ENCODE measurements around the gene LRRC40. TPM values are rescaled to one million over a fixed set of nuclear protein-coding genes. Genes with fewer than 3 reads are reported as not detected.

Gene LRRC40
- total RNA-seq = 10 to 100 TPM; 12.7 to 12.9 TPM
- 1 to 10 TPM; 4.6 to 7.4 (median 5.0) TPM for polyA plus RNA-seq
- 16.7 to 43.0 (median 34.0) reads per million in 6 experiments for total RNA-seq

DNA sequence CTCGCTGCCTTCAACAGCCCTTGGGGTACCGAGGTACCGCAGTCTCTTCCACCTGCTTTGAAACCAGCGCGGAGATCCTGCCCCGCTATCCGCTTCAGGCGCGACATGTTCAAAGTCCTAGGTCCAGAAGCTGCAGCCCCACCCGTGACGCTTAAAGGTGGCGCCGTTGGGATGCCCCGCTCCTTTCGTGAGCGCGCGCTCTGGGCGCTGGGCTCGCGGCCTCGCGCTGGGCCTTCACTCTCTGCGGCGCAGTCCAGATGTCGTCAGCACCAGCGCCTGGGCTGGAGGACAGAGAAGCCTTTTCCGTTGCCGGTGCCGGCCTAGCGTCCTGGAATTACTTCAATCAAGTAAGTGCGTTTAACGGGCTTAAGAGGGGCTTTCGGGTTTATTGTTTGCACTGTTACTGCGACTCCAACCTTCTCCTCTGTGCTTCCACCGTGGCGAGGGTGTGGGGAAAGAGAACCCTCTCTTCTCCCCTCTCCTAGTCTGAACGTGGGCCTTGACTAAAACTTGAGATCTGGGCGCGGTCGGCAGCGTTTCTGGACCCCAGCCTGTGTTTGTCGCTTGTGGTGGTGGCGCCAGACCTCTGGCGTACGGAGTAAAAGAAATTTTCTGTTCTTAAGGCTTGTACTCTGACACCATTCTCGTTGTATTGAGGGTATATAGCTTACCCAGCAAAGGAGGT, at the start of gene LRRC40:
Gene LRRC40, minus strand, starts transcription at position 146 of the 685 bp plus-strand sequence. Its CDS starts 39 bp downstream, at position 107.
- H3K36me3 Mint-ChIP-seq = peaks cover 0 to 25% (median 0%) of the 10 kb centered on the region in 3 donors

DNA sequence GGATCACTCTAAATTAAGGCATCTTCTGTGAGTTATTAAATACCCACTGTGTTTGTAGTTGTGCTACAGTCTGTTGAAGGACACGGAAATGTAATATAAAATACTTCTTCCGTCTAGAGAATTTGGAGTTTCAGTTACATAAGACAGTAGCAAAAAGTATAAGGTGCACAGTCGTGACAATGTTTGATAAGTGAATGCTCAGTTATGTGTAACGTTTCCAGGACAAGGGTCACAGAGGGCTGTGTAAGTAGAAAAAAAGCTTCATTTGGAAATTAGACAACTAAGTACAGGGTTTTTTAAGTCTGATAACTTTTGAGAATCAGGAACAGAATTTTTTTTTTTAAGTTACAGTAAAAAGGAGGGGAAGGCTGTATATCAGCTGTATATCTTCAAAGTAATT, 43.4 kb upstream of the LRRC40 start:
- H3K27ac Mint-ChIP-seq = peak overlapping the region in 3 of 10 donors; percentile 53 to 71 (median 64)

More for the DNA sequence above, at the start of gene LRRC40:
- DNase-seq (peak; percentile 90 to 99 (median 96)), ATAC-seq (peak; percentile 88 to 94)
- H3K4me1 Mint-ChIP-seq = peaks cover 29 to 90% (median 65%) of the 10 kb centered on the region in 4 donors
- peak within 1 kb of the TSS; percentile 94 to 99 (median 97) for H3K4me3 Mint-ChIP-seq
- H3K27ac Mint-ChIP-seq = peak within 1 kb of the TSS; percentile 98 to 100 (median 99)
- POLR2A ChIA-PET = interaction anchor here (1.1 to 4.9 kb wide), 4 partner anchors 16 to 876 kb away, joined by 5 to 49 read pairs (median 16); partner anchors contain the start of genes ANKRD13C, CTH, SRSF11 and ZRANB2
- no peaks in the 10 kb centered on the region for H3K9me3 Mint-ChIP-seq
- no peaks in the 10 kb centered on the region for H3K27me3 Mint-ChIP-seq

DNA sequence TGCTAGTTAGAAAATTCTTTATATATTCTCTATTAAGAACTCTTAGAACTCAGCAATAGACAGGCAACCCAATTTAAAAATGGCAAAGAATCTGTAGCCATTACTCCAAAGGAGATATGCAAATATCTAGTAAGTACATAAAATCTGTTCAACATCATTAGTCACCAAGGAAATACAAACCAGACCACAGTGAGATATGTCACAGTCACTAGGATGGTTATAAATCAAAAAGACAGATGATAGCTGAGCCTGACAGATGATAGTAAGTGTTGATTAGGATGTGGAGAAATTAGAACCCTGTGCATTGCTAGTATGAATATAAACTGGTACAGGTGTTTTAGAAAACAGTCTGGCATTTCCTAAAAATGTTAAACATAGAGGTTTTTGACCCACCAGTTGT, 42.4 kb upstream of the LRRC40 start:
- peak overlapping the region in 1 of 10 donors; percentile 64 for H3K27ac Mint-ChIP-seq
- H3K9me3 Mint-ChIP-seq = no peaks in the 10 kb centered on the region
- peaks cover 22 to 92% (median 33%) of the 10 kb centered on the region in 3 donors for H3K36me3 Mint-ChIP-seq
- peaks cover 0 to 20% (median 10%) of the 10 kb centered on the region in 4 donors for H3K4me1 Mint-ChIP-seq
- POLR2A ChIA-PET = no interaction called here
- DNase-seq (no peak), ATAC-seq (no peak)
- no peak overlapping the region for H3K4me3 Mint-ChIP-seq
- no peaks in the 10 kb centered on the region for H3K27me3 Mint-ChIP-seq

More for the DNA sequence above, 43.4 kb upstream of the LRRC40 start:
- Mint-ChIP-seq H3K4me1 (peaks cover 0 to 20% (median 9%) of the 10 kb centered on the region in 4 donors), H3K27me3 (no peaks in the 10 kb centered on the region), H3K9me3 (no peaks in the 10 kb centered on the region), H3K36me3 (peaks cover 22 to 84% (median 29%) of the 10 kb centered on the region in 3 donors), H3K4me3 (no peak overlapping the region)
- no peak for ATAC-seq
- DNase-seq = no peak
- POLR2A ChIA-PET = no interaction called here

DNA sequence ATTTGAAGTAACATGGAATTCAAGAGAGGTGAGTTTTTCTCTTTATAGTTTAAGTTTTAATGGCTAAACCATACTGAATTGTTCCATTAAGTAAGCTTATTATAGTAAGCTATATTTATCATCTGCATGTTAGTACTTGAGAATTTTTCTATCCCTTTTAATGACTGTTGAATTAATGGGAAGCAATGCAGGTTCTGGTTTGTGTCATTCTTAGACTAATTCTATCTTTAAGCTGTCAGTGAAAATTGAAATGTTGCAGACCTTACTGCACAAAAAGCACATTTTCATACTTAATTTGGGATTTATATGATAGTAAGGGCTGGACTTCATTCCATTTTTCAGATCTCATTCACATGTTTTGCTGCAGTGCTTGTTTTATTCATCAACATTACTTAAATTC, 41.7 kb upstream of the LRRC40 start:
- DNase-seq = no peak
- ATAC-seq = no peak
- peaks cover 22 to 96% (median 33%) of the 10 kb centered on the region in 3 donors for H3K36me3 Mint-ChIP-seq
- POLR2A ChIA-PET = no interaction called here
- no peaks in the 10 kb centered on the region for H3K27me3 Mint-ChIP-seq
- no peaks in the 10 kb centered on the region for H3K9me3 Mint-ChIP-seq
- peak overlapping the region in 3 of 10 donors; percentile 0 to 53 (median 44) for H3K27ac Mint-ChIP-seq
- H3K4me3 Mint-ChIP-seq = no peak overlapping the region
- H3K4me1 Mint-ChIP-seq = peaks cover 0 to 20% (median 11%) of the 10 kb centered on the region in 4 donors

DNA sequence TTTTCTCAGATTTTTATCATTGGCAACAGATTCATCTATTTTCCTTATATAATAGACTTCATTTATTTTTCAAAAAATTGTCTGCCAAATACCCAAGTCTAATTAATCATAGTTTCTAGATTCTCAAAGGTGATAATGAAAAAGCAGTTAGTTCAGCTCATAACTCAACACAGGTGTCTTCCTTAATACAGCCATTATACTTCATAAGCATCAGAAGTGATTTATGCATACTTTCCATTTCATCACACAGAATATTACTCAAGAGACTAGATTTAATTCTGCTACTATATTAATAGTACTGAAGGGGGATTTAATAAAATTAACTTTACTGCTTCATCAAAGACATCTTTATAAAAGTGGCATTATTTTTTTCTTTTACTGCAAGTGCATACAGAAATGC, 34.6 kb upstream of the LRRC40 start:
- H3K4me3 Mint-ChIP-seq = no peak overlapping the region
- no peaks in the 10 kb centered on the region for H3K27me3 Mint-ChIP-seq
- POLR2A ChIA-PET = no interaction called here
- DNase-seq (no peak), ATAC-seq (no peak)
- peak overlapping the region in 2 of 10 donors; percentile 27 to 32 for H3K27ac Mint-ChIP-seq
- H3K9me3 Mint-ChIP-seq = no peaks in the 10 kb centered on the region
- peaks cover 10 to 97% (median 22%) of the 10 kb centered on the region in 3 donors for H3K36me3 Mint-ChIP-seq
- peaks cover 6 to 11% (median 6%) of the 10 kb centered on the region in 4 donors for H3K4me1 Mint-ChIP-seq

DNA sequence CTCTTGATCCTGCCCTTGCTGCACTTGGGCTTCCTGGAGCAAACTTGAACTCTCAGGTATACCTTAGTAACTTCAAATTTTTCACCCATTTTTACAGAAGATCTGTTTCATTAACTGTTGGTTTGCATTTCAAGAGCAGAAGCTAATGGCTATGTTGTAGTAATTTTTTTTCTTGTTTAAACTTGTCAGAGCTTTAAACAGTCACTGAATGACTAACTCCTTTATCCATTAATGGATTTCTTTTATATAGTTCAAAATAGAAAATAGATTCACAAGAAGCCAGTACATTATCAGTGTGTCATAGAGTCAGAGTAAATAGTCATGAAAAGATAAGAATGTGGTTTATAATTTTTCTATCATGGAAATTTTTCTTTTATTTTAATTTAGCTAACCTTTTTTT, 29.4 kb upstream of the LRRC40 start:
- POLR2A ChIA-PET = interaction anchor here (0.6 to 1.0 kb wide), 2 partner anchors 13 to 46 kb away, joined by 3 to 5 read pairs; partner anchors contain the start of gene SRSF11

DNA sequence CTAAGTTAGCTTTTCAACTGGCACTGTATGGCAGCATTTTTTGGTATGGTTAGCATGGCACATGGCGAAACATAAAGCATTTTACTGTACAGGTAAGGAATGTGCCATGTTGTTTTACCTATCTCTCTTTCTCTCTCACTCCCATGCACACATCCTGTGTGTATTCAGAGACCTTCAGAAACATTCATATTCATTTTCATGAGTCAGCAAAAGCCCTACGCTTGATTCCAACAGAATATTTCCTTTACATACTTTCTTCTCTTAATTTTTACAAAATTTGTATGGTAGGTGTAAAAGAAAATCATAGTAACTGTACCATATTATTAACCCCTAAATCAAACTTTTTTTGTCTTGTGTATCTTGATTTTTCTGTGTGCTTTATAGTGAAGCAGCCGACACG, 26.1 kb upstream of the LRRC40 start:
- Mint-ChIP-seq H3K4me3 (no peak overlapping the region), H3K27me3 (no peaks in the 10 kb centered on the region), H3K4me1 (peaks cover 8 to 42% (median 23%) of the 10 kb centered on the region in 4 donors), H3K36me3 (peaks cover 0 to 85% (median 15%) of the 10 kb centered on the region in 3 donors), H3K27ac (no peak overlapping the region), H3K9me3 (no peaks in the 10 kb centered on the region)
- POLR2A ChIA-PET = interaction anchor here (2.1 kb wide), 1 partner anchor 10 kb away, joined by 8 read pairs; the partner anchor contains the start of gene SRSF11
- no peak for ATAC-seq
- no peak for DNase-seq

More for the DNA sequence above, 29.4 kb upstream of the LRRC40 start:
- no peak for ATAC-seq
- H3K4me3 Mint-ChIP-seq = no peak overlapping the region
- no peak for DNase-seq
- H3K4me1 Mint-ChIP-seq = peaks cover 5 to 14% (median 9%) of the 10 kb centered on the region in 4 donors
- H3K36me3 Mint-ChIP-seq = peaks cover 0 to 97% (median 18%) of the 10 kb centered on the region in 3 donors
- H3K27ac Mint-ChIP-seq = peak overlapping the region in 1 of 10 donors; percentile 4
- H3K9me3 Mint-ChIP-seq = no peaks in the 10 kb centered on the region
- H3K27me3 Mint-ChIP-seq = no peaks in the 10 kb centered on the region

DNA sequence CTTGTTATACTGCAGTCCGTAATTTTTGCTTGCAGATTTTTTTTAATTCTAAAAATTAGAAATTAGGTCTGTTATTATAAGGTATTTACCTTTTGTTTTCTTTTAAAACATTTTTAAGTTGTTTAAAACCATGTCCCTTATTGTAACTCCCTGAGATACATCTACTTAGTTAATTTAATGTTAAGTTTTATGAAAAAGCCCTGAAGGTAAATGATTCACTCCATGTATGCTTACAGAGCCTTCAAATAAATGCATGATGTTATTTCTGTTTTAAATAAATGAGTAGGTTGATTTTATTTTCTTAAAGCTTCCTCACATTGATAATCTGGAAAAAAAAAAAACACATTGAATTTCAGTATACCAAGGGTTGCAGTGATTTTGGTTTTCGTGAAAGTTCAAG, 23.3 kb upstream of the LRRC40 start:
- H3K4me1 Mint-ChIP-seq = peaks cover 10 to 50% (median 40%) of the 10 kb centered on the region in 4 donors
- H3K27ac Mint-ChIP-seq = no peak overlapping the region
- no peaks in the 10 kb centered on the region for H3K27me3 Mint-ChIP-seq
- POLR2A ChIA-PET = interaction anchor here (1.0 kb wide), 1 partner anchor 126 kb away, joined by 3 read pairs; the partner anchor contains the start of gene ANKRD13C
- H3K4me3 Mint-ChIP-seq = peak overlapping the region in 1 of 10 donors; percentile 31
- peaks cover 0 to 77% (median 12%) of the 10 kb centered on the region in 3 donors for H3K36me3 Mint-ChIP-seq
- DNase-seq (no peak), ATAC-seq (no peak)
- no peaks in the 10 kb centered on the region for H3K9me3 Mint-ChIP-seq

DNA sequence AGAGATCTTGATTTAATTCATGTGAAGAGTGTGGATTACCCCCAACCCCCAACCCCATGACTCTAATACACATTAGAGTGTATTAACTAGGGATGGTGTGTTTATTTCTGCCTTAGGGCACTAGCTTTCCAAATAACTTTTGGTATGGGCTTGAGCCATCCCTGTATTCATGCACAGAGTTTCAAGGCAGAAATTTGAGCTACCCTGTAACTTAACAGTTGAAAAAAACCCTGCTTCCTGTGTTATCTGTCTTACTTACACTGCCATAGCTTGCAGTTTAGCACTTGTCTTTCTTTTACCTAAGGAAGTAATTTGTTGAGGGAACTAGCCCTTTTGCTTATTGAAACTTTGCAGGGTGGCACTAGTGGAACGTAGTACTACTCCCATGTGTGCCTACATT, 22.1 kb upstream of the LRRC40 start:
- peak overlapping the region in 8 of 10 donors; percentile 6 to 78 (median 36) for H3K27ac Mint-ChIP-seq
- peaks cover 14 to 57% (median 50%) of the 10 kb centered on the region in 4 donors for H3K4me1 Mint-ChIP-seq
- peaks cover 0 to 76% (median 13%) of the 10 kb centered on the region in 3 donors for H3K36me3 Mint-ChIP-seq
- POLR2A ChIA-PET = interaction anchor here (1.2 kb wide), 1 partner anchor 9 kb away, joined by 3 read pairs; no protein-coding TSS in a partner anchor
- H3K27me3 Mint-ChIP-seq = no peaks in the 10 kb centered on the region
- DNase-seq (no peak), ATAC-seq (peak; percentile 32 to 47)
- no peaks in the 10 kb centered on the region for H3K9me3 Mint-ChIP-seq
- peak overlapping the region in 6 of 10 donors; percentile 2 to 33 (median 18) for H3K4me3 Mint-ChIP-seq

DNA sequence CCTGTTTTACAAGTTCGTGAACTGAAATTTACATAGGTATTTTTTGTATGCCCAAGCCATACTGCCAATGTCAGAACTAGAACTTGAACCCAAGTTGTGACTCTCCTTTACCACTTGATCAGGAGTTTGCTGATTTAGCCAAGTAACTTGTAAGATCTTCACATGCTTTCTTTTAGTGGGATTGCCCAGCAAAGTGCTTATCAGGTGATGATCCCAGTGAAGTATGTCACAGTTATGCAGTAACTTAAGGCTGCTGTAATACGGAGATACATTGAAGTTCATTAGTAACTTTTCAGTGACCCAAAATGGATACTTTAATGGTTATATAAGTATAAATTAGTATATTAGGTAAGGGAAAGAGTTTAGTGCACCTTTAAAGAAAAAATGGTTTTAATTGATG, 19.6 kb upstream of the LRRC40 start:
- Mint-ChIP-seq H3K27ac (peak overlapping the region in 4 of 10 donors; percentile 3 to 96 (median 62)), H3K4me3 (peak overlapping the region in 3 of 10 donors; percentile 2 to 92 (median 90)), H3K9me3 (no peaks in the 10 kb centered on the region), H3K27me3 (no peaks in the 10 kb centered on the region), H3K4me1 (peaks cover 13 to 70% (median 57%) of the 10 kb centered on the region in 4 donors), H3K36me3 (peaks cover 0 to 52% (median 9%) of the 10 kb centered on the region in 3 donors)
- DNase-seq (no peak), ATAC-seq (no peak)
- POLR2A ChIA-PET = no interaction called here

DNA sequence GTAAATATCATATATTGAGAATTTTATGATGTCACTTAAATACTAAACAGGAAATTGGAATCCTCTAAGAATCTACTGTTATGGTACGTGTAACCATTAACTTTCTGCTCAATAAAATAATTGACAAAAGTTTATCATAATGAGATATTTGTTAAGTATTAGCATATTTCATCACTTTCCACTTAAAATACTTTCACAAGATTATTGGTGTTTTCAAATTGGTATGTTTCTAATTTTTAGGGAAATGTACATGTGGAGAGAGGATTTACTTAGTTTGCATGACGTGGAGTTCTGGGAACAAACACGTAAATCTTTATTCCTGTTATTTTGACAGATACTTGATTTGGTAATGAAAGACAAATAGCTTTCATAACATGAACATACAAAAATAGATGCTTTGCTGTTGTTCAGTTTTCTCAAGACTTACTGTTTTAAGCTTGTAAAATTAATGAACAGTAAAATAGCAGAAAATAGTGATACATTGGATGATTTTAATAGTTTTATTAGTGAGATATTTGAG, 17.4 kb upstream of the LRRC40 start:
- Mint-ChIP-seq H3K4me3 (peak overlapping the region; percentile 78 to 95 (median 92)), H3K27ac (peak overlapping the region in 8 of 10 donors; percentile 89 to 98 (median 96)), H3K4me1 (peaks cover 11 to 67% (median 50%) of the 10 kb centered on the region in 4 donors), H3K36me3 (peaks cover 0 to 39% (median 9%) of the 10 kb centered on the region in 3 donors), H3K9me3 (no peaks in the 10 kb centered on the region), H3K27me3 (no peaks in the 10 kb centered on the region)
- ATAC-seq = no peak
- DNase-seq = no peak
- POLR2A ChIA-PET = interaction anchor here (0.6 to 3.7 kb wide), 3 partner anchors 14 to 131 kb away, joined by 4 to 49 read pairs (median 22); partner anchors contain the start of genes ANKRD13C and LRRC40

All from naive thymus-derived CD8-positive, alpha-beta T cell (primary cell).